Measurements from ENCODE around the gene PAM.
"Not testable (repeated sequence)": the region's sequence is repeated elsewhere in the genome, so short reads cannot be mapped to it uniquely, and the experiment has no call there.

Gene PAM

DNA sequence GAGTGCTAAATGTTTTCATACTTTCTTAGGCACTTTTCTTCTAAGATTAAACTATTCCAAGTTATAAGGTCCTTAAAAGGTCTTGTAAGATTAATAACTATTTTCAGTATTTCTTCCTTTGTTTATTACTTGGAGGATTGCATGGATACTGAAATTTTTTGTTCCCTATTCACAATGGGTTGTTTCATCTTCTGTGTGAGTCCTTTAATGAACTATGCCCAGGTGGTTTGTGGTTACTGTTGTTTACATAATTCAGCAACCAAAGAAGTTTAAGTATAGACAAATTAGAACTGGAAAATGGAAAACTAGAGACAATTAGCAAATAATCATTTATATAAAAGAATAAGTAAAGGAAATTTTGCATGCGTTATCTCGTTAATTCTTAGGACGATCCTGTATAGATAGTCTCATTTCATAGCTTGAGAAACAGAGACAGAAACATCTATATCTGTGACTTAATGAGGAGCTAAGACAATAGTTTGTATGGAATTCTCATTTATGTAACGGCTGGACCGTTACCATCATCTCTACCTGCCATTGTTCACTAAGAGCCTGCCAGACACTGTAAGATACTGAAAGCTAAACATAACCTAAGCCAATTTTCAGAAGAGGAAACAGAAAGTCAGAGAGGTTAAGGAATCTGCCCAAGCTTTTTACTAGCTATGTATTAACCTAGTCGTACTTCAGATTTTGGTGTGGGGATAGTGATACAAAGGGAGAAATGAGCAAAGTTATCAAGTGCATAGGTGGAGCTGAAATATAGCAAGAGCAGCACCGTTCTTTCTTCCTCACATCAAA lies 148.2 kb downstream of the PAM start:
- DNase-seq, result no peak

GRCh38 chr5:102905056-102905455 lies 150.0 kb downstream of the PAM start:
- DNase-seq, result no peak

DNA sequence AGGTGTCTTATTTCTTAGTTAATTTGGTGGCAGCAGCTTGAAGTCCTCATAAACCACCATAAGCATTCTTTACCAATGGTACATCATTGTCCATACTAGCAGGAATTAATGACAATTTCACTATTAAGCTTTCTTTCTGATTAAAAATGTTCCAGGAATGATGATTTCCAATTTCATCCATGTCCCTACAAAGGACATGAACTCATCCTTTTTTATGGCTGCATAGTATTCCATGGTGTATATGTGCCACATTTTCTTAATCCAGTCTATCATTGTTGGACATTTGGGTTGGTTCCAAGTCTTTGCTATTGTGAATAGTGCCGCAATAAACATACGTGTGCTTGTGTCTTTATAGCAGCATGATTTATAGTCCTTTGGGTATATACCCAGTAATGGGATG lies 152.0 kb downstream of the PAM start:
- DNase-seq, result not testable (repeated sequence)

- no peak for DNase-seq
These were observed 155.4 kb downstream of the PAM start for GRCh38 chr5:102910240-102911226.

- DNase-seq, result no peak
These were observed 156.9 kb downstream of the PAM start for GRCh38 chr5:102911973-102912372.

DNA sequence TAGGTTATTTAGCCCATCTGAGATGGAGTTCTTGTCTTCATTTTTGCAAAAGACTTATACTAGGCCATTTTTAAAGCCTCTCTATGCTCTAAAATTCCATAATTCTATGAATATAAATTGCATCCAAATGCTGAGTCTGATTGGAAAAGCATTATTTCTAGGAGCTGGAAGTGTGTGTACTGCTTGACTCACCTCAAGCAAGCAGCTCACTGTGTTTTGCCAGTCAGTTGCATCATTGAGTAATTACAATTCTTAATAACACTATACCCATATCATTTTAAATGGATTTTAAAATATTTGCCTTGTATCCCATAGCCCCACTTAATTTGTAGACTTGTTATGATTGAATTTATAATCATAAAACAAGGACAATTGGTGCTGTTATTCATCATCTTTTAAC lies 161.0 kb downstream of the PAM start:
- no peak for DNase-seq

GRCh38 chr5:102918986-102919610 lies 164.0 kb downstream of the PAM start:
- no peak for DNase-seq

GRCh38 chr5:102920762-102921161 lies 165.7 kb downstream of the PAM start:
- DNase-seq, result no peak

DNA sequence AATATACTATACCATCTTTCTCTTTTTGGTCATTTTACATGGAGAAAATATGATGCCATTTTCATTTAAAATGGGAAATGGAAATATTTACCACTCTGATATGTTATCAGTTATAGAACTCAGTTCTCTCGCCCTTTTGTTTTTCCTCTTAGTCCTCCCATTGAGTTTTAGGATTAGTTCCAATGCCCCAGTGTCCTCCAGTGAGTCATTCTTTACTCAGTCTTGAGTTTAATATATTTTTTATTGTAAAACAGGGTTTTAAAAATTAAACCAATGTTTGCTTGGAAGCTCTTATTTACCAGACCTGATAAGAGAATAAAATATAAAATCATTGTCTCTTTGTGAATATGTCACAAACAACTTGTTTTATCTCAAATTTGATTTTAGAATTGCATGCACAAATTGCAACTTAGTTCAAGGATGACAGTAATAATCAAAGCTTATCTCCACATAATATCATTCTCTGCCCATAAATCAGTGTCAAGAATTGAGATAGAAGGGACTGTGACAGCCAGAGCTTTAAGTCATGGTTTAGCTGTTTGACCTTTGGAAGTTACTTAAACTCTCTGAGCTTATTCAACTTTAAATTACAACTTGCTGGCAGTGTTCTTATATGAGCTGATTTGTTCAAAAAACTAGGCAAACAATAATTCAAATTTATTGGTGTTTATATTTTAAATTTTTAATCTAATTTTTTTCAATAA lies 166.4 kb downstream of the PAM start:
- no peak for DNase-seq

DNA sequence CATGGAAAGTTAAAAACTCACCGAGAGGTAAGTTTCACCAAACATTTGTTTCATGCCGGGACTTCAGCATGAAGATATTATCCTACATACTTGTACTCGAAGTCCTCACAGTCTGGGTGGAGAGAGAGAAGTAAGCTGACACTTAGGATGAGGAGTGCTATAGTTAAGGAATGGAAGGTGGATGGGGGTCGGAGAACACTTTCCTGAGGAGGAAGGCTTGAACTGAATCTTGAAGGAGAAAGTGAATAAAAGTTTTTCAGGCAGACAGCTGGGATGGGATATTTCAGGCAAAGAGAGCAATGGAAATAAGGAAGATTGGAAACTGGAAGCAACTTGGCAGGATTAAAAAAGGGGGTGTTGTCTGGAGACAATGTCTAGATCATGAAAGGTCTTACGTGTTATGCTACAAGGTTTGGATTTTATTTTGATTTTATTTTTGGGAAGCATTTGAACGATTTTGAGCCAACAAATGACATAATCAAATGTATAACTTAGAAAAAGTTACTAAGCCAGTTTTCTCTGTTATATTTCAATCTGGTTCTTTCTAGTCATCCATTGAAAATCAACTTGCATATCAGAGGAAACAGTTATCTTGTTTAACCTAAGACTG lies 167.1 kb downstream of the PAM start:
- DNase-seq, result no peak

DNA sequence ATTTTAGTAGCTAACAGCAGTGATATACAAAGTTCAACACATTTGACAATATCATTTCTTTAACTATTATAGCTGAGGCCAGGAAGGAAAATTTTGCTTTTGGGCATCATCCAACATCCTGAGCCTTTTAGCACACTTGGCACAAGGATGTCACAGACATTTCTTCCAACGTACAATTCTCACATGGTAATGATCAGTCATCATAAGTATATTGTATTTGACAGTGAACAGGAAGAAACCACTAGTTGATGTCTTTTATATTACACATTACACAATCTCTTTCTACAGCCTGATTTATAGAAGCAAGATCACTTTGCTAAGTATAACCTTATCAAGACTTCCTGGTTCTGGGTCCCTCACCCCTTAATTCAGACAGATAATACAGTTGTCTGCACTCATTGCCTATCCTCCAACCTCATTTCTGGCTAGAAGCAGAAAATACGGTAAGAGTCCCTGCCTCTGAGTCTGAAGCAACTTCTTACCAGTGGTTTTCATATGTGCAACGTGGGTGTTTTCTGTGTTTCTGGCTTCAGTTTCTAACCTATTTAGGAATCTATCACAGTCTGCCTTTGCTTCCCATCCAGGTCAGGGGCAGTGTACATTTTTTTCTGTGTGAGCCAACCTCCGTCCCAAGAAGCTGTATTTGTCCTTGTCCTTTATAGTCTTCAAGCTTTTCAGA lies 167.8 kb downstream of the PAM start:
- no peak for DNase-seq

GRCh38 chr5:102924963-102925362 lies 169.9 kb downstream of the PAM start:
- no peak for DNase-seq

- DNase-seq, result no peak
These were observed 171.9 kb downstream of the PAM start for GRCh38 chr5:102927007-102927406.

GRCh38 chr5:102930244-102930643 lies 175.1 kb downstream of the PAM start:
- no peak for DNase-seq

- DNase-seq, result no peak
These were observed 176.1 kb downstream of the PAM start for GRCh38 chr5:102931085-102931725.

GRCh38 chr5:102932781-102933180 lies 177.7 kb downstream of the PAM start:
- DNase-seq, result no peak

DNA sequence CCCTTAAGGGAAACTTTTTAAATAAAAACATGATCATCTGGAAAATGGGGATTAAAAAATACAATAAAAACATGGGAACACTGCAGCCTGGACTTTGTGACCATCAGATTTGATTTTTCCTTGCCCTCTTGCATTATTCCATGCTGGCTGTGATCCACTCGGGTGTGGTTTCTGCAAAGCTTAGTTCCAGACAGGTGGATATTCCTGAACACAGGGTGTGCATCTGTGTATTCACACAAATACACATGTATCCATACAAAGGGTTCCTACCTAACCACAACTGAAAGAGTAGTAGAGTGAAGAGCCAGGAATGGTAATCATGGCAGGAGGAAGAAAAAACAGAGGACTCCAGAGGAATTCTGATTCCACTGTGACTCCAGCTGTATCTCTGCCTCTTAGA lies 178.2 kb downstream of the PAM start:
- no peak for DNase-seq

GRCh38 chr5:102933721-102934459 lies 178.8 kb downstream of the PAM start:
- no peak for DNase-seq

DNA sequence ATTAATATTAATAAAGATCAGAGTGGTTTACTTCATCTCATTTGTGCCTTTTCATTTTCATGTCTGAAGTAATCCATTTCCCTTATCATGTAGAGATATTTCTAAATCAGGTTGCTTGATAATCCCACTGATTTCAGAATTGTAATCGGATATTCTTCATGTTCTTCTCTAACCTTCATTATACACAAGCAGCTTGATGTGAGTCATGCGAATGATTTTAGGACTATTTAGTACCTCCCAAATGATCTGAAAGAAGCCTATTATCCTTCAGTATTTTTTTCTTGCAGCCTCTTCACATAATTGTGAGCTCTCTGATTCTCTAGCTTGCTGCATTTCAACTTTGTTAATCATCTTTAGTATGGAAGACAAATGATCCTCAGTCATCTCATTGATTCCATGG lies 182.8 kb downstream of the PAM start:
- DNase-seq, result no peak

DNA sequence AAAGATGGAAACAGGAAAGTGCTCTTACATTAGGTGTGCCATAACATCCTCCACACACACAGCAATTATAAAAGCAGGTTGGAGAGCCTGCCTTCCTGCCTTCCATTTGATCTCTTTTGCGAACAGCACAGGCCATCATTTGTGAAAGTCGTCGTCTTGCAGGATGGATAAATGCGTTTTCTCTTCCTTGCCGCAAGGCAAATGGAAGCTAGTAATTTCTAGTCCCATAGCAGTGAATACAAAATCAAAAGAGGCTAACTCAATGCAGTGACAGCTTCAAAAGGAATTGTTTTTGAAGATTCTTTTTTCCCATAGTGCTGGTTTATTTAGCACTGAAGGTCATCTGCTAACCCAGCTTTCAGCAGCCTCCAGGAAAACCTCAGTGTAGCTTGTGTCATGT lies 186.0 kb downstream of the PAM start:
- DNase-seq, result no peak

GRCh38 chr5:102946414-102946813 lies 191.3 kb downstream of the PAM start:
- DNase-seq, result no peak

Measured in NCI-H1092 (cell line).